A673 (cell line): ENCODE measurements around the gene UBL4B. TPM values are rescaled to one million over a fixed set of nuclear protein-coding genes. Genes with fewer than 3 reads are reported as not detected.
A peak's percentile ranks its signal among the peaks of the same experiment; 100 is the strongest.

Experiments
- BruUV-seq: library from RNA; stranded (reverse); fragments of 400-500 nt; replicated peaks from 2 replicates; lab custom pipeline; 2021; lab: Mats Ljungman, UMichigan
- CTCF ChIA-PET: fragments of 300-600 bp; sonication (Branson Sonifier 250); formaldehyde crosslinking; loops from one replicate; lab custom pipeline; 2022; ENCODE audit warnings: antibody characterized with exemption; lab: Charles Lee
- POLR2A ChIA-PET: fragments of 300-600 bp; sonication (Branson Sonifier 250); formaldehyde crosslinking; loops from one replicate; lab custom pipeline; 2022; ENCODE audit warnings: antibody characterized with exemption; ENCODE audit not compliant: low non-redundant PET; lab: Charles Lee
- DNase-seq: peaks from one replicate; pipeline ENCODE4 v3.0.0-alpha.2; 2015; ENCODE audit warnings: low spot score
- H3K27ac ChIP-seq: fragments of 200-600 bp; sonication (generic); 2 replicates; pipeline ENCODE4 v1.5.1; 2016; ENCODE audit warnings: mixed run types, low read depth, mild to moderate bottlenecking, mixed read lengths, antibody characterized with exemption, low read length; ENCODE audit not compliant: poor library complexity, severe bottlenecking
- H3K27me3 ChIP-seq: fragments of 200-600 bp; sonication (generic); replicated peaks from 2 replicates; pipeline ENCODE4 v1.6.1; 2017; ENCODE audit warnings: mixed run types, low read depth, mild to moderate bottlenecking, mixed read lengths, antibody characterized with exemption, low read length; ENCODE audit not compliant: insufficient read depth, poor library complexity
- H3K36me3 ChIP-seq: fragments of 200-600 bp; sonication (generic); 2 replicates; pipeline ENCODE4 v1.6.1; 2016; ENCODE audit warnings: mixed run types, mild to moderate bottlenecking, mixed read lengths, antibody characterized with exemption, low read length; ENCODE audit not compliant: insufficient read depth, poor library complexity, severe bottlenecking
- H3K4me1 ChIP-seq: fragments of 200-600 bp; sonication (generic); 2 replicates; pipeline ENCODE4 v1.6.1; 2017; ENCODE audit warnings: mixed run types, mild to moderate bottlenecking, mixed read lengths, antibody characterized with exemption, low read length; ENCODE audit not compliant: insufficient read depth, poor library complexity, severe bottlenecking
- H3K4me3 ChIP-seq: fragments of 200-600 bp; sonication (generic); 2 replicates; pipeline ENCODE4 v1.5.1; 2016; ENCODE audit warnings: low read depth, mixed run types, mild to moderate bottlenecking, mixed read lengths, low read length; ENCODE audit not compliant: poor library complexity, severe bottlenecking
- H3K9me3 ChIP-seq: fragments of 200-600 bp; sonication (generic); 2 replicates; pipeline ENCODE4 v1.6.1; 2016; ENCODE audit warnings: mixed run types, low read depth, mild to moderate bottlenecking, mixed read lengths, antibody characterized with exemption, low read length; ENCODE audit not compliant: poor library complexity, severe bottlenecking
- EZH2 ChIP-seq: fragments of 200-600 bp; sonication (generic); IDR thresholded peaks from 2 replicates; pipeline ENCODE4 v1.6.1; 2017; ENCODE audit warnings: borderline replicate concordance, low read depth, mild to moderate bottlenecking, mixed read lengths, antibody characterized with exemption, low read length; ENCODE audit not compliant: poor library complexity, severe bottlenecking
- intact Hi-C: fragments of 100-400 bp; cut with micrococcal nuclease; formaldehyde crosslinking; loops from one replicate; pipeline ENCODE4 v1.10.0; 2022; ENCODE audit not compliant: unreplicated experiment
- total RNA-seq: library from RNA; stranded (reverse); gene quantifications from 2 replicates; pipeline ENCODE4 v1.2.3, GENCODE V29; 2021
- TF ChIP-seq, protein P1 (sequence below): fragments of 300-800, 200-600 bp; sonication (generic); conservative IDR thresholded peaks from 2 replicates; pipeline ENCODE4 v1.5.1; 2017; ENCODE audit warnings: low read depth, mild to moderate bottlenecking, antibody characterized with exemption, low read length, moderate library complexity, mixed read lengths

Gene UBL4B
- total RNA-seq, 1 experiment from 2014 or later = not detected

DNA sequence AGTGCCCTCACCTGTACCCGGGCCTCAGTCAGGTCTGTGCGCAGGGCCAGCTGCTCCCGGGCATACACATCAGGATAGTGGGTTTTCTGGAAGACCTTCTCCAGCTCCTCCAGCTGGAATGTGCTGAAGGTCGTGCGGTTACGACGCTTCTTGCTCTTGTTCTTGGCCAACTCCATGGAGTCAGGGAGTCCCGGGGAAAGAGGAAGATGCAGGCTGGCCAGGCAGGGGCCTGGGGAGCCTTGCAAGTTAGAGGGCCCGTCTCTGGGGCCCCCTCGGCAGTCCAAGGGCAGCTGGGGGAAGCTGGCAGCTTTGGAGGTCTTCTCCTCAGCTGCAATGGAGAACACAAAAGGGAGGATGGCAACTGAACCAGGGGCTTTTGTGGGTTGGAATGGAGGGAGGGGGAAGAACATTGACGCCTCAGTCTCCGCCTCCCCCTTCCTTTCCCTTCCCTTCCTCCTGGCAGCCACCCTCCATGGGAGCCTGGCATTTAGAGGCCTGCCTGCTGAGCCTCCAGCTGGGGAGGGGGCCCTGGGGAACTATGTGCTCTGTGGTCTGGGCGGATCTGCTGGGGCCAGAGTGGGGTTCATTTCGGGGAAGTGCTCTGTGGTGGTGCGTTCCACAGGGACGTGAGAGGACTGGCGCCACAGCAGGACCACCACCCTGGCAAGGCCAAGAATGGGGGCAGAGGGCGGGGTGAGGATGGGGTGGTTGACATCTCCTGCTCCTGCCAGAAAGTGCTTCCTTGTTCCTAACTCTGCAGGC, 47.5 kb upstream of the UBL4B start:
- no peaks in the 10 kb centered on the region for H3K27me3 ChIP-seq
- no peaks in the 10 kb centered on the region for H3K36me3 ChIP-seq
- H3K4me3 ChIP-seq = no peak overlapping the region
- no TSS peak for BruUV-seq
- H3K27ac ChIP-seq = peak overlapping the region; percentile 59
- intact Hi-C loops = no loop called here
- peak; percentile 23 for DNase-seq
- TF ChIP-seq EZH2 = no peak
- TF ChIP-seq, protein P1, sequence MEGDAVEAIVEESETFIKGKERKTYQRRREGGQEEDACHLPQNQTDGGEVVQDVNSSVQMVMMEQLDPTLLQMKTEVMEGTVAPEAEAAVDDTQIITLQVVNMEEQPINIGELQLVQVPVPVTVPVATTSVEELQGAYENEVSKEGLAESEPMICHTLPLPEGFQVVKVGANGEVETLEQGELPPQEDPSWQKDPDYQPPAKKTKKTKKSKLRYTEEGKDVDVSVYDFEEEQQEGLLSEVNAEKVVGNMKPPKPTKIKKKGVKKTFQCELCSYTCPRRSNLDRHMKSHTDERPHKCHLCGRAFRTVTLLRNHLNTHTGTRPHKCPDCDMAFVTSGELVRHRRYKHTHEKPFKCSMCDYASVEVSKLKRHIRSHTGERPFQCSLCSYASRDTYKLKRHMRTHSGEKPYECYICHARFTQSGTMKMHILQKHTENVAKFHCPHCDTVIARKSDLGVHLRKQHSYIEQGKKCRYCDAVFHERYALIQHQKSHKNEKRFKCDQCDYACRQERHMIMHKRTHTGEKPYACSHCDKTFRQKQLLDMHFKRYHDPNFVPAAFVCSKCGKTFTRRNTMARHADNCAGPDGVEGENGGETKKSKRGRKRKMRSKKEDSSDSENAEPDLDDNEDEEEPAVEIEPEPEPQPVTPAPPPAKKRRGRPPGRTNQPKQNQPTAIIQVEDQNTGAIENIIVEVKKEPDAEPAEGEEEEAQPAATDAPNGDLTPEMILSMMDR = no peak
- peaks cover 19% of the 10 kb centered on the region for H3K4me1 ChIP-seq
- CTCF ChIA-PET = interaction anchor here (1.2 kb wide), 1 partner anchor 81 kb away, joined by 3 read pairs; the partner anchor contains the start of gene AHCYL1
- POLR2A ChIA-PET = no interaction called here
- H3K9me3 ChIP-seq = no peaks in the 10 kb centered on the region

DNA sequence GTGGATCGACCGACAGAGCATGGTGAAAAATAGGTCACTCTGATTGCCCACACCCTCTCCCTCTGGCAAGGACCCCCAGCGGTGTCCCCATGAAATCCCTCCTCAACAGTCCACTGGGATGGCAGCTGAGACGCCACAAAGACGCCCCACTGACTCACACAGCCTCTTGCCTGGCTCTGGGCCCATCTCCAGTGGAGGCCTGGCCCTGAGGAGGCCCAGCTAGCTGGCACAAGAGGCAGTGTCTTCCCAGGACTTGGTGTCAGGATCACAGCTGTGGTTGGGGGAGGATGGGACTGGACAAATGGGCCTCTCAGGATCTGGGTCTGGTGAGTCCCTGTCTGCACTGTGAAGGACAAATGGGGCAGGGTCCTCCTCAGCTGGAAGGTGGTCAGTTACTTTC, 46.4 kb upstream of the UBL4B start:
- peaks cover 19% of the 10 kb centered on the region for H3K4me1 ChIP-seq
- TF ChIP-seq EZH2 = no peak
- TF ChIP-seq, protein P1 = no peak
- no peaks in the 10 kb centered on the region for H3K27me3 ChIP-seq
- POLR2A ChIA-PET = interaction anchor here (0.6 kb wide), 1 partner anchor 26 kb away, joined by 5 read pairs; no protein-coding TSS in a partner anchor
- no TSS peak for BruUV-seq
- CTCF ChIA-PET = interaction anchor here (1.2 kb wide), 1 partner anchor 82 kb away, joined by 3 read pairs; the partner anchor contains the start of gene AHCYL1
- intact Hi-C loops = no loop called here
- no peaks in the 10 kb centered on the region for H3K9me3 ChIP-seq
- peak overlapping the region; percentile 59 for H3K27ac ChIP-seq
- peak; percentile 55 for DNase-seq
- no peaks in the 10 kb centered on the region for H3K36me3 ChIP-seq
- H3K4me3 ChIP-seq = no peak overlapping the region

DNA sequence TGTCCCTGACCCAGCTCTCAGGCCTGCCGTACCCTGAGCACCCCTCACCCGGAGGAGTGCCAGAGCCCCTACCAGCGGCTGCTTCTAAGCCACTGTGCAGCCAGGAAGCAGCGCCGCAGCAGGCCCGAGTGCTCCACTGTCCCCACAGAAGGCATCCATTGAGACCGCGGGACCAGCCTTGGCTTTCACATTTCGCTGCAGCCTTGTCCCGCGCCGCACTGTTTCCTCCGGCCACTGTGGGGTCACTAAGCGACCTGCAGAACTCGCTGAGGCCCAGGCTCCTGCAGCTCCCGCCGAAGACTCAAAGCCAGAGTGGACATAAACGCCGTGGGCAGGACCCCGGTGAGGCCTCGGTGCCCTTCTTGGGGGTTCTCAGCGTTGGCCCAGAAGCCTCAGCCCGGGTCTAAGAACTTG, 44.8 kb upstream of the UBL4B start:
- Histone ChIP-seq H3K27ac (no peak overlapping the region), H3K4me1 (peaks cover 19% of the 10 kb centered on the region), H3K27me3 (no peaks in the 10 kb centered on the region), H3K36me3 (no peaks in the 10 kb centered on the region), H3K9me3 (no peaks in the 10 kb centered on the region), H3K4me3 (no peak overlapping the region)
- no TSS peak for BruUV-seq
- no peak for TF ChIP-seq EZH2
- TF ChIP-seq, protein P1 = no peak
- ChIA-PET POLR2A (no interaction called here), CTCF (no interaction called here)
- intact Hi-C loops = no loop called here
- DNase-seq = no peak
